AG04450 (cell line): ENCODE data around the gene FAM167B. TPM values are rescaled to one million over a fixed set of nuclear protein-coding genes. Genes with fewer than 3 reads are reported as not detected.

ENCODE experiments used
- CTCF ChIA-PET: fragments of 300-600, 350-600 bp; formaldehyde crosslinking; extraction: SDS; loops from one replicate; lab custom pipeline; 2022; ENCODE audit warnings: antibody characterized with exemption, inconsistent platforms; lab: Charles Lee
- POLR2A ChIA-PET: fragments of 350-600 bp; formaldehyde crosslinking; extraction: SDS; loops from one replicate; lab custom pipeline; 2021; ENCODE audit warnings: antibody characterized with exemption, inconsistent platforms; lab: Yijun Ruan, JAX
- DNase-seq: peaks from one replicate; pipeline ENCODE4 v3.0.0-alpha.2; 2011; ENCODE audit warnings: low read depth, low spot score
- H3K27ac ChIP-seq: one replicate; pipeline ENCODE4 v1.5.1; 2012; ENCODE audit warnings: low read depth, low read length, control low read depth
- H3K27me3 ChIP-seq: one replicate; pipeline ENCODE4 v1.6.0; 2012; ENCODE audit warnings: low read length; ENCODE audit not compliant: control insufficient read depth, insufficient read depth
- H3K4me3 ChIP-seq: 2 replicates; pipeline ENCODE4 v1.5.1; 2011; ENCODE audit warnings: mild to moderate bottlenecking, low read depth, low read length, control low read depth
- H3K9me3 ChIP-seq: 2 replicates; pipeline ENCODE4 v1.5.1; 2012; ENCODE audit warnings: low read length; ENCODE audit not compliant: control insufficient read depth, insufficient read depth
- polyA plus RNA-seq: library from polyadenylated mRNA; depleted of rRNA; stranded (reverse); fragments of >200 nt; gene quantifications from 2 replicates; pipeline ENCODE4 v1.2.3, GENCODE V29; 2011
- TF ChIP-seq, protein P1 (sequence below): IDR thresholded peaks from 2 replicates; pipeline ENCODE4 v1.5.1; 2011; ENCODE audit warnings: low read depth, low read length, control low read depth, inconsistent platforms

FAM167B gene
- polyA plus RNA-seq, 1 experiment: 0.43 TPM

DNA sequence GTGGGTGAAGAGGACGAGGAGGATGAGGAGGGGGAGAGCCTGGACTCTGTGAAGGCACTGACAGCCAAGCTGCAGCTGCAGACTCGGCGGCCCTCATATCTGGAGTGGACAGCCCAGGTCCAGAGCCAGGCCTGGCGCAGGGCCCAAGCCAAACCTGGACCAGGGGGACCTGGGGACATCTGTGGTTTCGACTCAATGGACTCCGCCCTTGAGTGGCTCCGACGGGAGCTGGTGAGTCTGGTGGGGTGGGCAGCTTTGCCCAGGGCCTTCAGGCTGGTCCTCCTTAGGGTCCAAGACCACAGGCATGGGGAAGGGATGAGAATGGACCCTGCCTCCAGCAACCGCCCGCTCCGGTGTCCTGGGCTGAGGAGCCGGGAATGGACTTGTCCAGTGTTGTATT, 430 bp downstream of the FAM167B start:
- H3K27ac ChIP-seq: peak overlapping the region; percentile 21

DNA sequence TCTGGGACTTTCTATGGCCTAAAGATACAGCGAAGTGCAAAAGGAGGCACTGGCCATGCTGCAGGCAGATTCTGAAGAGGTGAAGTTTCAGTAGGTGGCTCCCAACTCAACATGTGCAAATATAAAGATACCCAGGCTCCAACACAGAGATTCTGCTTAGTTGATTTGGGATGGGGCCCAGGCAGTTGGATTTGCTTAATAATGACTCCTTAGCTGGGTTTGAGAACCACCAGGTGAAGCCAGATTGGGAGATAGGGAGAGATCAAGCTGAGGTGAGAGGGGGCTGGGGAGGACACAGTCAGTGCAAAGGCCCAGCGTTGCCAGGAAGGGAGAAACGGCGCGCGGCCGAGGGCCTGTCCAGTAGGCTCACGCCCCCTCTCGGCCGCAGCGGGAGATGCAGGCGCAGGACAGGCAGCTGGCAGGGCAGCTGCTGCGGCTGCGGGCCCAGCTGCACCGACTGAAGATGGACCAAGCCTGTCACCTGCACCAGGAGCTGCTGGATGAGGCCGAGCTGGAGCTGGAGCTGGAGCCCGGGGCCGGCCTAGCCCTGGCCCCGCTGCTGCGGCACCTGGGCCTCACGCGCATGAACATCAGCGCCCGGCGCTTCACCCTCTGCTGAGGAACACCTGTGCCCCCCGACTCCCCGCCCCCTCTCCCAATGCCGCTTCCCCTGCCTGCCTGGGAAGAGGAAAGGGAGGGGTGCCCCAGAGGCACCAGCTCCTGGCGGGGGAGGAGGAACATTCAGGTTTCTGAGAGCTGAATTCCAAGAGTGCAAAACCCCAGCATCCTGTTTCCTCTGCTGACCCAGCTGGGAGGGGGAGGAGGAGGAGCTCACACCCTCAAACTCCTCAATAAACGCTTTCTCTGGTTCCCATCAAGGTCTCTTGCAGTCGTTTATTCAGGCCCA, 1.2 kb downstream of the FAM167B start:
- no peaks in the 10 kb centered on the region; the same call in 1 of the 2 replicates for H3K9me3 ChIP-seq
- TF ChIP-seq, protein P1, sequence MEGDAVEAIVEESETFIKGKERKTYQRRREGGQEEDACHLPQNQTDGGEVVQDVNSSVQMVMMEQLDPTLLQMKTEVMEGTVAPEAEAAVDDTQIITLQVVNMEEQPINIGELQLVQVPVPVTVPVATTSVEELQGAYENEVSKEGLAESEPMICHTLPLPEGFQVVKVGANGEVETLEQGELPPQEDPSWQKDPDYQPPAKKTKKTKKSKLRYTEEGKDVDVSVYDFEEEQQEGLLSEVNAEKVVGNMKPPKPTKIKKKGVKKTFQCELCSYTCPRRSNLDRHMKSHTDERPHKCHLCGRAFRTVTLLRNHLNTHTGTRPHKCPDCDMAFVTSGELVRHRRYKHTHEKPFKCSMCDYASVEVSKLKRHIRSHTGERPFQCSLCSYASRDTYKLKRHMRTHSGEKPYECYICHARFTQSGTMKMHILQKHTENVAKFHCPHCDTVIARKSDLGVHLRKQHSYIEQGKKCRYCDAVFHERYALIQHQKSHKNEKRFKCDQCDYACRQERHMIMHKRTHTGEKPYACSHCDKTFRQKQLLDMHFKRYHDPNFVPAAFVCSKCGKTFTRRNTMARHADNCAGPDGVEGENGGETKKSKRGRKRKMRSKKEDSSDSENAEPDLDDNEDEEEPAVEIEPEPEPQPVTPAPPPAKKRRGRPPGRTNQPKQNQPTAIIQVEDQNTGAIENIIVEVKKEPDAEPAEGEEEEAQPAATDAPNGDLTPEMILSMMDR: peak; percentile 75
- DNase-seq: peak; percentile 27
- no peaks in the 10 kb centered on the region for H3K27me3 ChIP-seq
- no peak overlapping the region for H3K4me3 ChIP-seq
- POLR2A ChIA-PET: interaction anchor here (0.5 to 0.7 kb wide), 2 partner anchors 95 to 263 kb away, joined by 4 to 5 read pairs; no protein-coding TSS in a partner anchor
- CTCF ChIA-PET: interaction anchor here (0.6 to 3.4 kb wide), 18 partner anchors 8 to 111 kb away, joined by 3 to 15 read pairs (median 4); no protein-coding TSS in a partner anchor
- no peak overlapping the region for H3K27ac ChIP-seq

More for the DNA sequence above, 430 bp downstream of the FAM167B start:
- Histone ChIP-seq H3K9me3 (no peaks in the 10 kb centered on the region; the same call in 1 of the 2 replicates), H3K4me3 (no peak overlapping the region), H3K27me3 (no peaks in the 10 kb centered on the region)
- DNase-seq: no peak
- ChIA-PET CTCF (interaction anchor here (0.6 to 3.4 kb wide), 8 partner anchors 8 to 111 kb away, joined by 3 to 15 read pairs (median 6); no protein-coding TSS in a partner anchor), POLR2A (no interaction called here)
- TF ChIP-seq, protein P1: no peak

DNA sequence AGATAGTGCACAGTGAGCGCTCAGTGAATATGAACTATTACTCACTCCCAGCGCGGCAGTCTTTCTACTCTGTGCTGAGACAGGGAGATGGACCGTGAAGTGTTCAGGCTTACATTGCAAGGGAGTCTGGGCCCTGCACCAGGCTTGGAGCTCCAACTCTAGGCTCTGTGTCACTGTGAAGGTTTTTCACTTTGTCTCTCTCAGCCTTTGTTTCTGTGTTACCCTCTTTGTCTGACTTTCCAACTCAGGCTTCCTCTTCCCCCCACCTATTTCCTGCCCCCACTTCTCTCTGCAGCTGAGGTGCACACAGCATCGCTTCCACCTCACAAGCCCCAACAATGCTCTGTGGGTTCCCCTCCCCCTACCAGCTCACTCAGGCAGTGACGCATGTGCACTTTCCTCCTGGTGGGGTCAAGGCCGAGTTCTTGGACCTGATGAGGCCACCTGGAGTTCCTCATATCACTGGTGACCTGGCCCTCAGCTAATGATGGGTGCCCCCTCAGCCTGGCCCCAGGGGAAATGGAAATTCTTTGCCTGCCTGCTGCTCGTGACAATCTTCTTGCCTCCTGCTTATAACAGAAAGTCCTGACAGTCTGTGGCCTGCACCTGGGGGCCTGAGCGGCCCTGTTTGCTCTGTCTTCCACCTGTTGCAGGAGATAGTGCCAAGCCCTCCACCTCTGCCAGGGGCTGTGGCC, 3.0 kb downstream of the FAM167B start:
- no peak overlapping the region for H3K4me3 ChIP-seq
- POLR2A ChIA-PET: interaction anchor here (0.7 kb wide), 1 partner anchor 9 kb away, joined by 5 read pairs; no protein-coding TSS in a partner anchor
- H3K9me3 ChIP-seq: no peaks in the 10 kb centered on the region; the same call in 1 of the 2 replicates
- H3K27ac ChIP-seq: no peak overlapping the region
- H3K27me3 ChIP-seq: no peaks in the 10 kb centered on the region
- CTCF ChIA-PET: interaction anchor here (0.6 kb wide), 1 partner anchor 16 kb away, joined by 6 read pairs; no protein-coding TSS in a partner anchor
- DNase-seq: no peak
- TF ChIP-seq, protein P1: no peak

DNA sequence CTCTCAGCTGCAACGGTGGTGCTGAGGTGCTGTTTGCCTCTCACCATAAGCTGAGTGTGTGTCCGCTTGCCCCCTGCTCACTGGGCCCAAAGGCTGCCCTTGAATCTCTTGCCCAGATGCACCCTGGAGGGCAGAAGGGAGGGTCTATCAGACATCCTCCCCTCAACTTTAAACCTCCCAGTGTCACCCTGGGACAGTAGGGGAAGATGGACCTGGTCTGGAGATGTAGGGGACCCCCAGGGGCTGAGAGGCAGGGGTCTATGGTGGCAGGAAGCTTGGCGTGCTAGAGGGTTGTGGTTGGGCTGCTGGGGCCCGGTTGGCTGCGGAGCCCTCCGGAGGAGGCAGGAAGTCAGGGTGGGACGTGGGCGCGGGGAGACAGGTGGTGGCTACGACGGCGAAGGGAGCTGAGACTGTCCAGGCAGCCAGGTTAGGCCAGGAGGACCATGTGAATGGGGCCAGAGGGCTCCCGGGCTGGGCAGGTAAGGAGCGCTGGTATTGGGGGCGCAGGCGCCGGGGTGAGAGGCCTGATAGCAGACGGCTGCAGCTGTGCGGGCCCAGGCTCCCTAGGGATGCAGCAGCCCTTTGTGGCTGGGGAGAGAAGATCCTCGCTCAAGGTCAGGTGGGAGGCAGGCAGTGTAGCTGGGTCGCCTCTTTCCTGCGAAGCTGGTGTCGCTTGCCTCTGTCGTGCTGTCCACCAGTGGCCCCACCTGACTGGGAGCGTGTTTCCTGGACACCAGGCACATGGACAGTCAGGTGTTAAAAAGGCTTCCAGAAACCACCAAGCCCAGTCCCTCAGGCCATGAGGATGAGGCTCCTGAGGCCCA, 4.1 kb downstream of the FAM167B start, which contains the start of gene LCK:
LCK (plus strand) TSS at position 373 of the 824 bp plus-strand sequence. CDS start 23,065 bp downstream, outside the sequence.
- TF ChIP-seq, protein P1: no peak
- POLR2A ChIA-PET: no interaction called here
- CTCF ChIA-PET: no interaction called here
- DNase-seq: no peak
- H3K4me3 ChIP-seq: no peak within 1 kb of the TSS
- H3K9me3 ChIP-seq: no peaks in the 10 kb centered on the region; the same call in 1 of the 2 replicates
- no peaks in the 10 kb centered on the region for H3K27me3 ChIP-seq
- no peak within 1 kb of the TSS for H3K27ac ChIP-seq
